Measurements from ENCODE around the gene BMI1.
A peak's percentile ranks its signal among the peaks of the same experiment; 100 is the strongest.

BMI1 gene

GRCh38 chr10:22321924-22322640 lies 1.2 kb downstream of the BMI1 start (continued):
- no peak for TF ChIP-seq PRDM4 (tag by site-specific recombination; IDR thresholded peaks at IDR 0.05)
- TF ChIP-seq ZNF394 (tag by site-specific recombination; IDR thresholded peaks at IDR 0.05; ENCODE audit: borderline replicate concordance): no peak
- TF ChIP-seq PRDM1 (tag by site-specific recombination; IDR thresholded peaks at IDR 0.05): peak; percentile 71; the same call in 1 of the 2 replicates
- TF ChIP-seq ZNF843 (tag by site-specific recombination; IDR thresholded peaks at IDR 0.05): no peak
- peak; percentile 62 for TF ChIP-seq GLIS2 (tag by site-specific recombination; IDR thresholded peaks at IDR 0.05)
- TF ChIP-seq ZNF791 (tag by site-specific recombination; IDR thresholded peaks at IDR 0.05): no peak
- no peak for TF ChIP-seq ZNF837 (tag by site-specific recombination; IDR thresholded peaks at IDR 0.05)
- no peak for TF ChIP-seq ZNF184 (tag by site-specific recombination; IDR thresholded peaks at IDR 0.05)
- no peak for TF ChIP-seq KLF8 (tag by site-specific recombination; IDR thresholded peaks at IDR 0.05)
- no peak for TF ChIP-seq ZNF350 (tag by site-specific recombination; IDR thresholded peaks at IDR 0.05)
- no peak for TF ChIP-seq ZSCAN5A (tag by site-specific recombination; IDR thresholded peaks at IDR 0.05)
- TF ChIP-seq ZNF157 (tag by site-specific recombination; IDR thresholded peaks at IDR 0.05): no peak
- TF ChIP-seq ZBTB26 (tag by site-specific recombination; optimal IDR thresholded peaks at IDR 0.05): no peak

- POLR2A ChIA-PET: interaction anchor here (1.5 to 2.1 kb wide), 2 partner anchors 18 to 93 kb away, joined by 4 to 8 read pairs; no protein-coding TSS in a partner anchor
- Histone ChIP-seq H3K4me1 (ENCODE audit: control insufficient read depth, insufficient read depth, low read length) (peaks cover 24% of the 10 kb centered on the region), H3K27ac (ENCODE audit: extremely low read depth, low read depth, low read length) (no peak overlapping the region; the same call in 1 of the 2 replicates), H3K4me3 (ENCODE audit: low read depth, low read length) (peak overlapping the region; percentile 81), H3K9me3 (ENCODE audit: control insufficient read depth, insufficient read depth, low read depth, low read length) (no peaks in the 10 kb centered on the region), H3K36me3 (ENCODE audit: control insufficient read depth in 2 of 2, insufficient read depth in 1 of 2, low read length in 2 of 2) (peaks cover 7 to 14% of the 10 kb centered on the region in 2 experiments; a peak in 2 of 3 replicates)
- CTCF ChIA-PET: interaction anchor here (0.5 to 1.3 kb wide), 8 partner anchors 79 to 576 kb away, joined by 3 to 5 read pairs (median 4); no protein-coding TSS in a partner anchor
- TF ChIP-seq ZBTB17 (tag by site-specific recombination; IDR thresholded peaks at IDR 0.05): no peak
- TF ChIP-seq HOXD13 (CRISPR knock-in tag; IDR thresholded peaks at IDR 0.05; ENCODE audit: borderline replicate concordance): no peak
- no peak for TF ChIP-seq HOXC10 (CRISPR knock-in tag; IDR thresholded peaks at IDR 0.05)
- peak; percentile 75 for TF ChIP-seq FEZF1 (tag by site-specific recombination; IDR thresholded peaks at IDR 0.05)
- TF ChIP-seq ZNF473 (tag by site-specific recombination; IDR thresholded peaks at IDR 0.05): no peak
- TF ChIP-seq ZNF114 (tag by site-specific recombination; IDR thresholded peaks at IDR 0.05): no peak
- no peak for TF ChIP-seq ZNF292 (tag by site-specific recombination; IDR thresholded peaks at IDR 0.05; ENCODE audit: borderline replicate concordance, low read depth)
- TF ChIP-seq, protein P1, sequence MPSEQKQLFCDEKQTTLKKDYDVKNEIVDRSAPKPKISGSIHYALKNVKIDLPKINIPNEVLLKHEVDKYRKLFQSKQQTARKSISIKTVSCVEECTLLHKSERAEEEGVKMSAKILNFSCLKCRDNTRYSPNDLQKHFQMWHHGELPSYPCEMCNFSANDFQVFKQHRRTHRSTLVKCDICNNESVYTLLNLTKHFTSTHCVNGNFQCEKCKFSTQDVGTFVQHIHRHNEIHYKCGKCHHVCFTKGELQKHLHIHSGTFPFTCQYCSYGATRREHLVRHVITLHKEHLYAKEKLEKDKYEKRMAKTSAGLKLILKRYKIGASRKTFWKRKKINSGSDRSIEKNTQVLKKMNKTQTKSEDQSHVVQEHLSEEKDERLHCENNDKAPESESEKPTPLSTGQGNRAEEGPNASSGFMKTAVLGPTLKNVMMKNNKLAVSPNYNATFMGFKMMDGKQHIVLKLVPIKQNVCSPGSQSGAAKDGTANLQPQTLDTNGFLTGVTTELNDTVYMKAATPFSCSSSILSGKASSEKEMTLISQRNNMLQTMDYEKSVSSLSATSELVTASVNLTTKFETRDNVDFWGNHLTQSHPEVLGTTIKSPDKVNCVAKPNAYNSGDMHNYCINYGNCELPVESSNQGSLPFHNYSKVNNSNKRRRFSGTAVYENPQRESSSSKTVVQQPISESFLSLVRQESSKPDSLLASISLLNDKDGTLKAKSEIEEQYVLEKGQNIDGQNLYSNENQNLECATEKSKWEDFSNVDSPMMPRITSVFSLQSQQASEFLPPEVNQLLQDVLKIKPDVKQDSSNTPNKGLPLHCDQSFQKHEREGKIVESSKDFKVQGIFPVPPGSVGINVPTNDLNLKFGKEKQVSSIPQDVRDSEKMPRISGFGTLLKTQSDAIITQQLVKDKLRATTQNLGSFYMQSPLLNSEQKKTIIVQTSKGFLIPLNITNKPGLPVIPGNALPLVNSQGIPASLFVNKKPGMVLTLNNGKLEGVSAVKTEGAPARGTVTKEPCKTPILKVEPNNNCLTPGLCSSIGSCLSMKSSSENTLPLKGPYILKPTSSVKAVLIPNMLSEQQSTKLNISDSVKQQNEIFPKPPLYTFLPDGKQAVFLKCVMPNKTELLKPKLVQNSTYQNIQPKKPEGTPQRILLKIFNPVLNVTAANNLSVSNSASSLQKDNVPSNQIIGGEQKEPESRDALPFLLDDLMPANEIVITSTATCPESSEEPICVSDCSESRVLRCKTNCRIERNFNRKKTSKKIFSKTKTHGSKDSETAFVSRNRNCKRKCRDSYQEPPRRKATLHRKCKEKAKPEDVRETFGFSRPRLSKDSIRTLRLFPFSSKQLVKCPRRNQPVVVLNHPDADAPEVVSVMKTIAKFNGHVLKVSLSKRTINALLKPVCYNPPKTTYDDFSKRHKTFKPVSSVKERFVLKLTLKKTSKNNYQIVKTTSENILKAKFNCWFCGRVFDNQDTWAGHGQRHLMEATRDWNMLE (tag by site-specific recombination; conservative IDR thresholded peaks at IDR 0.05; ENCODE audit: low read depth): no peak
- TF ChIP-seq ZNF600 (tag by site-specific recombination; IDR thresholded peaks at IDR 0.05): peak; percentile 52; the same call in 1 of the 2 replicates
- no peak for TF ChIP-seq ZNF629 (tag by site-specific recombination; IDR thresholded peaks at IDR 0.05)
- TF ChIP-seq RBAK (tag by site-specific recombination; IDR thresholded peaks at IDR 0.05): no peak
- 0 out of 2 replicates have a peak, but pooled peaks have one; percentile 9 for TF ChIP-seq ZEB2 (tag by site-specific recombination; IDR thresholded peaks at IDR 0.05)
- TF ChIP-seq ZNF791 (tag by site-specific recombination; IDR thresholded peaks at IDR 0.05): no peak
- no peak; the same call in 1 of the 2 replicates for TF ChIP-seq ZNF394 (tag by site-specific recombination; IDR thresholded peaks at IDR 0.05; ENCODE audit: borderline replicate concordance)
- no peak for TF ChIP-seq ZSCAN23 (tag by site-specific recombination; IDR thresholded peaks at IDR 0.05)
- TF ChIP-seq ZNF112 (tag by site-specific recombination; IDR thresholded peaks at IDR 0.05): no peak
Measured at GRCh38 chr10:22322641-22323160, 1.8 kb downstream of the BMI1 start.
